GM19240 (cell line): ENCODE results near the gene NR1D1.

Experiments used
- DNase-seq: peaks from one replicate; pipeline ENCODE4 v3.0.0; 2011; ENCODE audit warnings: low spot score; ENCODE audit not compliant: insufficient read length

NR1D1 gene

GRCh38 chr17:40111221-40112128 lies 11.1 kb upstream of the NR1D1 start:
- peak; percentile 75 for DNase-seq

- DNase-seq, result no peak
Measured at GRCh38 chr17:40110026-40110845, 9.8 kb upstream of the NR1D1 start.

GRCh38 chr17:40108970-40109824 lies 8.8 kb upstream of the NR1D1 start:
- DNase-seq, result no peak

GRCh38 chr17:40107522-40108174 lies 7.3 kb upstream of the NR1D1 start:
- DNase-seq, result no peak

GRCh38 chr17:40106760-40107521 lies 6.6 kb upstream of the NR1D1 start:
- no peak for DNase-seq

- no peak for DNase-seq
Measured at GRCh38 chr17:40105861-40106759, 5.7 kb upstream of the NR1D1 start.

GRCh38 chr17:40104594-40105486 lies 4.5 kb upstream of the NR1D1 start:
- DNase-seq, result no peak

GRCh38 chr17:40103688-40104087 lies 3.3 kb upstream of the NR1D1 start:
- DNase-seq, result no peak

- no peak for DNase-seq
Measured at GRCh38 chr17:40103071-40103661, 2.8 kb upstream of the NR1D1 start.

GRCh38 chr17:40101367-40102210 lies 1.2 kb upstream of the NR1D1 start:
- no peak for DNase-seq

- peak; percentile 48 for DNase-seq
Measured at GRCh38 chr17:40100669-40101366, 429 bp upstream of the NR1D1 start.

- DNase-seq, result no peak
Measured at GRCh38 chr17:40099619-40100418, 570 bp downstream of the NR1D1 start.

GRCh38 chr17:40098846-40099618 lies 1.4 kb downstream of the NR1D1 start:
- DNase-seq, result peak; percentile 85
